Fibroblast of lung (primary cell): ENCODE data around the gene ACSF2. TPM values are rescaled to one million over a fixed set of nuclear protein-coding genes. Genes with fewer than 3 reads are reported as not detected.

Experiments used
- DNase-seq, 2 donors: peaks; one replicate each; pipeline versions ENCODE4 v3.0.0 to v3.0.0-alpha.2; 2010; ENCODE audit warnings: low read depth in 2 of 2
- H2AFZ ChIP-seq: 2 replicates; pipeline ENCODE4 v1.5.1; 2012; ENCODE audit warnings: low read length, control low read depth, inconsistent platforms
- H3K27ac ChIP-seq: 2 replicates; pipeline ENCODE4 v1.5.1; 2011; ENCODE audit warnings: low read length, control low read depth; ENCODE audit not compliant: insufficient read depth
- H3K27me3 ChIP-seq: 2 replicates; pipeline ENCODE4 v1.5.1; 2011; ENCODE audit warnings: mild to moderate bottlenecking, low read length; ENCODE audit not compliant: control insufficient read depth, insufficient read depth
- H3K36me3 ChIP-seq: 2 replicates; pipeline ENCODE4 v1.5.1; 2011; ENCODE audit warnings: low read length; ENCODE audit not compliant: control insufficient read depth, insufficient read depth
- H3K4me1 ChIP-seq: 2 replicates; pipeline ENCODE4 v1.5.1; 2011; ENCODE audit warnings: low read length; ENCODE audit not compliant: control insufficient read depth, insufficient read depth; ENCODE audit errors: extremely low read depth
- H3K4me2 ChIP-seq: 2 replicates; pipeline ENCODE4 v1.5.1; 2011; ENCODE audit warnings: low read length, control low read depth; ENCODE audit not compliant: insufficient read depth; ENCODE audit errors: extremely low read depth
- H3K4me3 ChIP-seq, 4 experiments: fragments of 200-600 bp in 1 of 4; sonication (generic) in 1 of 4; replicated peaks in 1 of 4; 2 replicates each; pipeline ENCODE4 v1.5.1; 2011 to 2016; ENCODE audit warnings: low read length in 4 of 4, low read depth in 3 of 4, mild to moderate bottlenecking in 3 of 4, control low read depth in 2 of 4, inconsistent platforms in 1 of 4, mixed read lengths in 1 of 4; ENCODE audit not compliant: insufficient read depth in 1 of 4; ENCODE audit errors: control extremely low read depth in 1 of 4
- H3K79me2 ChIP-seq: 2 replicates; pipeline ENCODE4 v1.5.1; 2012; ENCODE audit warnings: mild to moderate bottlenecking, low read length, inconsistent platforms; ENCODE audit not compliant: control insufficient read depth, insufficient read depth
- H3K9ac ChIP-seq: 2 replicates; pipeline ENCODE4 v1.5.1; 2011; ENCODE audit warnings: mild to moderate bottlenecking, low read length, control low read depth; ENCODE audit not compliant: insufficient read depth
- H3K9me3 ChIP-seq: 2 replicates; pipeline ENCODE4 v1.5.1; 2012; ENCODE audit warnings: low read depth, low read length; ENCODE audit not compliant: control insufficient read depth, insufficient read depth
- H4K20me1 ChIP-seq: 2 replicates; pipeline ENCODE4 v1.5.1; 2011; ENCODE audit warnings: low read length; ENCODE audit not compliant: control insufficient read depth, insufficient read depth; ENCODE audit errors: extremely low read depth
- CTCF ChIP-seq, 2 donors: IDR thresholded peaks in 1 of 2; conservative IDR thresholded peaks in 1 of 2; 1 replicate in 1 of 2; 2 replicates in 1 of 2; pipeline ENCODE4 v1.5.1; 2011 to 2012; ENCODE audit warnings: low read length in 2 of 2, control low read depth in 1 of 2, inconsistent platforms in 1 of 2, low read depth in 1 of 2, mild to moderate bottlenecking in 1 of 2
- EZH2 ChIP-seq: IDR thresholded peaks from 2 replicates; pipeline ENCODE4 v1.5.1; 2012; ENCODE audit warnings: low read length, control low read depth, mild to moderate bottlenecking; ENCODE audit errors: missing control alignments
- polyA plus RNA-seq, 2 donors: library from polyadenylated mRNA; depleted of rRNA in 1 of 2; stranded (reverse) in 1 of 2; unstranded in 1 of 2; fragments of >200 nt; gene quantifications; 2 replicates each; pipeline ENCODE4 v1.2.1, GENCODE V29; 2011 to 2012; ENCODE audit warnings: missing spikeins in 1 of 2
- total RNA-seq: library from RNA; depleted of rRNA; stranded (reverse); fragments of >200 nt; gene quantifications from 2 replicates; pipeline ENCODE4 v1.2.1, GENCODE V29; 2014

Gene ACSF2
- total and polyA plus RNA-seq, 2 donors (not counting 1 experiment from before 2014, with no cell fraction given), result 16.5 to 23.6 TPM

GRCh38 chr17:50382931-50383330, 43.1 kb upstream of the ACSF2 start:
- Histone ChIP-seq H3K36me3 (peaks cover 39% of the 10 kb centered on the region), H3K4me2 (no peak overlapping the region), H3K27me3 (no peaks in the 10 kb centered on the region), H3K9ac (no peak overlapping the region), H2AFZ (no peak overlapping the region), H4K20me1 (no peaks in the 10 kb centered on the region), H3K4me1 (no peaks in the 10 kb centered on the region), H3K79me2 (no peaks in the 10 kb centered on the region), H3K27ac (no peak overlapping the region), H3K9me3 (no peaks in the 10 kb centered on the region), H3K4me3 (no peak overlapping the region)
- no peak for TF ChIP-seq CTCF (conservative IDR thresholded peaks at IDR 0.05 in 1 of 2, IDR thresholded peaks at IDR 0.05 in 1 of 2; ENCODE audit: low read depth in 1 of 2, low read length in 2 of 2)
- no peak for TF ChIP-seq EZH2
- no peak for DNase-seq

- no peak overlapping the region for H3K27ac ChIP-seq
- TF ChIP-seq CTCF (conservative IDR thresholded peaks at IDR 0.05 in 1 of 2, IDR thresholded peaks at IDR 0.05 in 1 of 2; ENCODE audit: low read depth in 1 of 2, low read length in 2 of 2), result no peak
- no peak for TF ChIP-seq EZH2
These were observed 39.5 kb upstream of the ACSF2 start for GRCh38 chr17:50386510-50386909.

GRCh38 chr17:50388728-50389127, 37.3 kb upstream of the ACSF2 start:
- Histone ChIP-seq H3K9me3 (no peaks in the 10 kb centered on the region), H3K4me3 (no peak overlapping the region), H3K9ac (no peak overlapping the region), H3K79me2 (peaks cover 45% of the 10 kb centered on the region), H2AFZ (no peak overlapping the region), H4K20me1 (peaks cover 2% of the 10 kb centered on the region), H3K27ac (no peak overlapping the region), H3K4me1 (no peaks in the 10 kb centered on the region), H3K4me2 (no peak overlapping the region), H3K27me3 (no peaks in the 10 kb centered on the region), H3K36me3 (peaks cover 58% of the 10 kb centered on the region)
- DNase-seq, result no peak
- TF ChIP-seq CTCF (conservative IDR thresholded peaks at IDR 0.05 in 1 of 2, IDR thresholded peaks at IDR 0.05 in 1 of 2; ENCODE audit: low read depth in 1 of 2, low read length in 2 of 2), result no peak
- TF ChIP-seq EZH2, result no peak

More at GRCh38 chr17:50386510-50386909, 39.5 kb upstream of the ACSF2 start:
- no peak for DNase-seq
- peaks cover 46% of the 10 kb centered on the region for H3K36me3 ChIP-seq
- no peak overlapping the region for H3K4me2 ChIP-seq
- H3K4me1 ChIP-seq, result no peaks in the 10 kb centered on the region
- peaks cover 24% of the 10 kb centered on the region for H3K79me2 ChIP-seq
- no peak overlapping the region for H3K4me3 ChIP-seq
- no peaks in the 10 kb centered on the region for H4K20me1 ChIP-seq
- no peaks in the 10 kb centered on the region for H3K27me3 ChIP-seq
- no peak overlapping the region for H3K9ac ChIP-seq
- H3K9me3 ChIP-seq, result no peaks in the 10 kb centered on the region
- H2AFZ ChIP-seq, result no peak overlapping the region
